K562 (cell line): ENCODE measurements around the gene RFPL4A. TPM values are rescaled to one million over a fixed set of nuclear protein-coding genes. Genes with fewer than 3 reads are reported as not detected.

Experiments
- FIP1L1 ChIP-seq: fragments of 200-400 bp; formaldehyde crosslinking; IDR thresholded peaks from 2 replicates; pipeline ENCODE4 v1.6.1; 2018; ENCODE audit warnings: mild to moderate bottlenecking, low read depth, low read length; ENCODE audit not compliant: poor library complexity, severe bottlenecking
- IFI16 ChIP-seq: fragments of 250-450 bp; sonication (Bioruptor Pico); IDR thresholded peaks from 2 replicates; pipeline ENCODE4 v2.1.2; 2022; ENCODE audit warnings: mild to moderate bottlenecking, inconsistent platforms
- MAFF ChIP-seq: IDR thresholded peaks from 2 replicates; pipeline ENCODE4 v1.6.1; 2012; ENCODE audit warnings: low read length, improper control_type of control experiment
- MBD2 ChIP-seq: sonication (generic); IDR thresholded peaks from 2 replicates; pipeline ENCODE4 v1.6.1; 2016; ENCODE audit warnings: low read depth, borderline replicate concordance
- NEUROD1 ChIP-seq: fragments of 150-350 bp; IDR thresholded peaks from 2 replicates; pipeline ENCODE4 v1.6.1; 2014; ENCODE audit warnings: borderline replicate concordance, low read length, low read depth; ENCODE audit not compliant: partially characterized antibody
- NR2C2 ChIP-seq, 2 experiments: fragments of 200-800 bp in 1 of 2; sonication (Bioruptor generic) in 1 of 2; sonication (generic) in 1 of 2; formaldehyde crosslinking in 1 of 2; IDR thresholded peaks; 2 replicates each; pipeline versions ENCODE4 v1.6.1 to v1.8.0; 2016 to 2022; ENCODE audit warnings: mild to moderate bottlenecking in 1 of 2, missing compliant biosample characterization in 1 of 2, missing genetic modification characterization in 1 of 2, missing genetic modification reagents in 1 of 2
- POLR2H ChIP-seq: IDR thresholded peaks from 2 replicates; pipeline ENCODE4 v1.6.1; 2016; ENCODE audit warnings: missing genetic modification characterization, low read depth, mild to moderate bottlenecking, control low read depth, missing compliant biosample characterization, moderate library complexity
- PTBP1 ChIP-seq: fragments of 200-400 bp; formaldehyde crosslinking; IDR thresholded peaks from 2 replicates; pipeline ENCODE4 v1.6.1; 2017; ENCODE audit warnings: low read depth, low read length
- SMARCE1 ChIP-seq: fragments of 450-650 bp; IDR thresholded peaks from 2 replicates; pipeline ENCODE4 v1.7.1; 2016; ENCODE audit warnings: mild to moderate bottlenecking
- TARDBP ChIP-seq: fragments of 450-650 bp; IDR thresholded peaks from 2 replicates; pipeline ENCODE4 v1.6.1; 2016
- TRIM24 ChIP-seq, 2 experiments: fragments of 450-650 bp; IDR thresholded peaks; 2 replicates each; pipeline ENCODE4 v1.6.1; 2016
- ZBTB7A ChIP-seq: IDR thresholded peaks from 2 replicates; pipeline ENCODE4 v1.6.1; 2011; ENCODE audit warnings: low read depth, mild to moderate bottlenecking, low read length, moderate library complexity, borderline replicate concordance; ENCODE audit not compliant: control insufficient read depth
- polyA plus RNA-seq, 8 experiments: library from polyadenylated mRNA; depleted of rRNA in 4 of 8; stranded (reverse) in 5 of 8; unstranded in 3 of 8; fragments of >200 nt; fragmentation: Nextera tagmentation in 2 of 8; fragmentation: Illumina TruSeq in 1 of 8; extraction: Ambion mirVana in 2 of 8; extraction: Trizol in 1 of 8; gene quantifications; 2 replicates each; pipeline versions ENCODE4 v1.2.1 to v1.2.3, GENCODE V29; 2011 to 2014; ENCODE audit warnings: inconsistent platforms in 1 of 8, missing spikeins in 1 of 8
- total RNA-seq, 7 experiments: library from RNA; depleted of rRNA in 6 of 7; stranded (reverse); fragments of >200 nt in 6 of 7; fragmentation: Illumina TruSeq in 2 of 7; extraction: Trizol in 2 of 7; gene quantifications; 2 replicates each; pipeline versions ENCODE4 v1.2.1 to v1.2.3, GENCODE V29; 2011 to 2021; ENCODE audit warnings: low replicate concordance in 1 of 7
- TF ChIP-seq, protein P1 (sequence below): fragments of 150-350 bp; IDR thresholded peaks from 2 replicates; pipeline ENCODE4 v1.6.1; 2014; ENCODE audit warnings: low read depth, mild to moderate bottlenecking, low read length, borderline replicate concordance
- TF ChIP-seq, protein P2 (sequence below): fragments of 450-650 bp; IDR thresholded peaks from 2 replicates; pipeline ENCODE4 v1.7.0; 2016; ENCODE audit warnings: borderline replicate concordance
- TF ChIP-seq, protein P3 (sequence below): sonication (generic); formaldehyde crosslinking; IDR thresholded peaks from 2 replicates; pipeline ENCODE4 v1.8.0; 2022; ENCODE audit warnings: missing genetic modification reagents, mild to moderate bottlenecking, moderate library complexity, borderline replicate concordance
- TF ChIP-seq, protein P4 (sequence below): sonication (generic); formaldehyde crosslinking; IDR thresholded peaks from 2 replicates; pipeline ENCODE4 v1.8.0; 2022; ENCODE audit warnings: mild to moderate bottlenecking, missing genetic modification reagents
- TF ChIP-seq, protein P5 (sequence below): fragments of 450-650 bp; IDR thresholded peaks from 2 replicates; pipeline ENCODE4 v1.6.1; 2018; ENCODE audit not compliant: partially characterized antibody

Gene RFPL4A
- total and polyA plus RNA-seq, 9 of the 15 experiments (the other 6 are each of a cell fraction or from before 2014, with no cell fraction given) = 0.13 to 1.1 (median 0.23) TPM; not detected in 1

DNA sequence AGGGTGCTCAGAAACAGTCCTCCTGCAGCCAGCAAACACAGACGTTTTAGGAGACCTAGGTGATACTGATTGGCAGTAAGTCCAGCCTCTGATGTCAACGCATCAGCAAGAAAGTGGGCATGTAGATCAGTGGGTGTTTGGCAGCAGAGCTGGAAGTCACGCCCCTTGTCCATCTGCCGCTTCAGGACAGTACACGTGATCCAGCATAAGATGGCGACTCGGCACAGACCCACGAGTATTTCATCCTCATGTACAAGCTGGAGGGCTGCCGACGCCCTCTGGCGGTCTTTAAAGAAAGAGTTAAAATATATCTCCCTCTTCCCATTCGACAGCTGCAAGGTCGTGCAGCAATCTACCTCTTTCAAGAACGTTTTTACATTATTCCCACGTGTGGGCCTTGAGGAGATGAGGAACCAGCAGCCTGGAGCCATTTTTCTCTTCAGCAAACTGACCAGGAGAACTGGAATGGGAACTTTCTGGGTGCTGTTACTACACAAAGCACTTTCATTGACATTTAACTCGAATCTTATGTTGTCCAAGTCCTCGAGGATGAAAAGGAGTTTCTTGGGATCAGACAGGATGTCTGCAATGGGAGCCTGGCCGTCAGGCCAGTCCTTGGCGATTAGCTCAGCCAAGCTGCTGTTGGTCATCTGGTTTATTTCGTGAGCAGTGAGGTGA, 50.6 kb downstream of the RFPL4A start (continued):
- TF ChIP-seq, protein P1, sequence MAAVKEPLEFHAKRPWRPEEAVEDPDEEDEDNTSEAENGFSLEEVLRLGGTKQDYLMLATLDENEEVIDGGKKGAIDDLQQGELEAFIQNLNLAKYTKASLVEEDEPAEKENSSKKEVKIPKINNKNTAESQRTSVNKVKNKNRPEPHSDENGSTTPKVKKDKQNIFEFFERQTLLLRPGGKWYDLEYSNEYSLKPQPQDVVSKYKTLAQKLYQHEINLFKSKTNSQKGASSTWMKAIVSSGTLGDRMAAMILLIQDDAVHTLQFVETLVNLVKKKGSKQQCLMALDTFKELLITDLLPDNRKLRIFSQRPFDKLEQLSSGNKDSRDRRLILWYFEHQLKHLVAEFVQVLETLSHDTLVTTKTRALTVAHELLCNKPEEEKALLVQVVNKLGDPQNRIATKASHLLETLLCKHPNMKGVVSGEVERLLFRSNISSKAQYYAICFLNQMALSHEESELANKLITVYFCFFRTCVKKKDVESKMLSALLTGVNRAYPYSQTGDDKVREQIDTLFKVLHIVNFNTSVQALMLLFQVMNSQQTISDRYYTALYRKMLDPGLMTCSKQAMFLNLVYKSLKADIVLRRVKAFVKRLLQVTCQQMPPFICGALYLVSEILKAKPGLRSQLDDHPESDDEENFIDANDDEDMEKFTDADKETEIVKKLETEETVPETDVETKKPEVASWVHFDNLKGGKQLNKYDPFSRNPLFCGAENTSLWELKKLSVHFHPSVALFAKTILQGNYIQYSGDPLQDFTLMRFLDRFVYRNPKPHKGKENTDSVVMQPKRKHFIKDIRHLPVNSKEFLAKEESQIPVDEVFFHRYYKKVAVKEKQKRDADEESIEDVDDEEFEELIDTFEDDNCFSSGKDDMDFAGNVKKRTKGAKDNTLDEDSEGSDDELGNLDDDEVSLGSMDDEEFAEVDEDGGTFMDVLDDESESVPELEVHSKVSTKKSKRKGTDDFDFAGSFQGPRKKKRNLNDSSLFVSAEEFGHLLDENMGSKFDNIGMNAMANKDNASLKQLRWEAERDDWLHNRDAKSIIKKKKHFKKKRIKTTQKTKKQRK = no peak
- TF ChIP-seq, protein P2, sequence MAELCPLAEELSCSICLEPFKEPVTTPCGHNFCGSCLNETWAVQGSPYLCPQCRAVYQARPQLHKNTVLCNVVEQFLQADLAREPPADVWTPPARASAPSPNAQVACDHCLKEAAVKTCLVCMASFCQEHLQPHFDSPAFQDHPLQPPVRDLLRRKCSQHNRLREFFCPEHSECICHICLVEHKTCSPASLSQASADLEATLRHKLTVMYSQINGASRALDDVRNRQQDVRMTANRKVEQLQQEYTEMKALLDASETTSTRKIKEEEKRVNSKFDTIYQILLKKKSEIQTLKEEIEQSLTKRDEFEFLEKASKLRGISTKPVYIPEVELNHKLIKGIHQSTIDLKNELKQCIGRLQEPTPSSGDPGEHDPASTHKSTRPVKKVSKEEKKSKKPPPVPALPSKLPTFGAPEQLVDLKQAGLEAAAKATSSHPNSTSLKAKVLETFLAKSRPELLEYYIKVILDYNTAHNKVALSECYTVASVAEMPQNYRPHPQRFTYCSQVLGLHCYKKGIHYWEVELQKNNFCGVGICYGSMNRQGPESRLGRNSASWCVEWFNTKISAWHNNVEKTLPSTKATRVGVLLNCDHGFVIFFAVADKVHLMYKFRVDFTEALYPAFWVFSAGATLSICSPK = no peak
- TF ChIP-seq MAFF (no peak), IFI16 (CRISPR knock-in tag) (no peak), PTBP1 (no peak), MBD2 (no peak), NR2C2 (CRISPR knock-in tag; IDR thresholded peaks at IDR 0.05) (no peak), NR2C2 (tag; IDR thresholded peaks at IDR 0.05) (no peak), SMARCE1 (no peak), TRIM24 (IDR thresholded peaks at IDR 0.05) (no peak), NEUROD1 (no peak), FIP1L1 (no peak), ZBTB7A (no peak), POLR2H (tag) (no peak), TARDBP (no peak)
- TF ChIP-seq, protein P3, sequence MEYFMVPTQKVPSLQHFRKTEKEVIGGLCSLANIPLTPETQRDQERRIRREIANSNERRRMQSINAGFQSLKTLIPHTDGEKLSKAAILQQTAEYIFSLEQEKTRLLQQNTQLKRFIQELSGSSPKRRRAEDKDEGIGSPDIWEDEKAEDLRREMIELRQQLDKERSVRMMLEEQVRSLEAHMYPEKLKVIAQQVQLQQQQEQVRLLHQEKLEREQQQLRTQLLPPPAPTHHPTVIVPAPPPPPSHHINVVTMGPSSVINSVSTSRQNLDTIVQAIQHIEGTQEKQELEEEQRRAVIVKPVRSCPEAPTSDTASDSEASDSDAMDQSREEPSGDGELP (CRISPR knock-in tag) = no peak
- TF ChIP-seq, protein P4, sequence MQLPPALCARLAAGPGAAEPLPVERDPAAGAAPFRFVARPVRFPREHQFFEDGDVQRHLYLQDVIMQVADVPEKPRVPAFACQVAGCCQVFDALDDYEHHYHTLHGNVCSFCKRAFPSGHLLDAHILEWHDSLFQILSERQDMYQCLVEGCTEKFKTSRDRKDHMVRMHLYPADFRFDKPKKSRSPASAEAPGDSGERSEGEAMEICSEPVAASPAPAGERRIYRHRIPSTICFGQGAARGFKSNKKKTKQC (CRISPR knock-in tag) = no peak
- TF ChIP-seq, protein P5, sequence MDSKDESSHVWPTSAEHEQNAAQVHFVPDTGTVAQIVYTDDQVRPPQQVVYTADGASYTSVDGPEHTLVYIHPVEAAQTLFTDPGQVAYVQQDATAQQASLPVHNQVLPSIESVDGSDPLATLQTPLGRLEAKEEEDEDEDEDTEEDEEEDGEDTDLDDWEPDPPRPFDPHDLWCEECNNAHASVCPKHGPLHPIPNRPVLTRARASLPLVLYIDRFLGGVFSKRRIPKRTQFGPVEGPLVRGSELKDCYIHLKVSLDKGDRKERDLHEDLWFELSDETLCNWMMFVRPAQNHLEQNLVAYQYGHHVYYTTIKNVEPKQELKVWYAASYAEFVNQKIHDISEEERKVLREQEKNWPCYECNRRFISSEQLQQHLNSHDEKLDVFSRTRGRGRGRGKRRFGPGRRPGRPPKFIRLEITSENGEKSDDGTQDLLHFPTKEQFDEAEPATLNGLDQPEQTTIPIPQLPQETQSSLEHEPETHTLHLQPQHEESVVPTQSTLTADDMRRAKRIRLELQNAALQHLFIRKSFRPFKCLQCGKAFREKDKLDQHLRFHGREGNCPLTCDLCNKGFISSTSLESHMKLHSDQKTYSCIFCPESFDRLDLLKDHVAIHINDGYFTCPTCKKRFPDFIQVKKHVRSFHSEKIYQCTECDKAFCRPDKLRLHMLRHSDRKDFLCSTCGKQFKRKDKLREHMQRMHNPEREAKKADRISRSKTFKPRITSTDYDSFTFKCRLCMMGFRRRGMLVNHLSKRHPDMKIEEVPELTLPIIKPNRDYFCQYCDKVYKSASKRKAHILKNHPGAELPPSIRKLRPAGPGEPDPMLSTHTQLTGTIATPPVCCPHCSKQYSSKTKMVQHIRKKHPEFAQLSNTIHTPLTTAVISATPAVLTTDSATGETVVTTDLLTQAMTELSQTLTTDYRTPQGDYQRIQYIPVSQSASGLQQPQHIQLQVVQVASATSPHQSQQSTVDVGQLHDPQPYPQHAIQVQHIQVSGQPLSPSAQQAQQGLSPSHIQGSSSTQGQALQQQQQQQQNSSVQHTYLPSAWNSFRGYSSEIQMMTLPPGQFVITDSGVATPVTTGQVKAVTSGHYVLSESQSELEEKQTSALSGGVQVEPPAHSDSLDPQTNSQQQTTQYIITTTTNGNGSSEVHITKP = no peak
